SJCRH30 (cell line): ENCODE measurements around the gene MAN2B2. TPM values are rescaled to one million over a fixed set of nuclear protein-coding genes. Genes with fewer than 3 reads are reported as not detected.
"Not testable (repeated sequence)": the region's sequence is repeated elsewhere in the genome, so short reads cannot be mapped to it uniquely, and the experiment has no call there.

Experiments used
- DNase-seq, 2 experiments: peaks; one replicate each; pipeline ENCODE4 v3.0.0-alpha.2; 2015 to 2020
- H3K27ac ChIP-seq: fragments of 250-450 bp; sonication (Bioruptor Pico); 2 replicates; pipeline ENCODE4 v1.5.1; 2020; ENCODE audit warnings: mild to moderate bottlenecking, moderate library complexity
- H3K27me3 ChIP-seq: fragments of 250-450 bp; sonication (Bioruptor Pico); 2 replicates; pipeline ENCODE4 v1.5.1; 2020; ENCODE audit warnings: mild to moderate bottlenecking, moderate library complexity
- H3K36me3 ChIP-seq: fragments of 250-450 bp; sonication (Bioruptor Pico); 2 replicates; pipeline ENCODE4 v1.5.1; 2020; ENCODE audit warnings: mild to moderate bottlenecking, moderate library complexity
- H3K4me1 ChIP-seq: fragments of 250-450 bp; sonication (Bioruptor Pico); 2 replicates; pipeline ENCODE4 v1.5.1; 2020; ENCODE audit warnings: mild to moderate bottlenecking, moderate library complexity
- H3K4me3 ChIP-seq: fragments of 250-450 bp; sonication (Bioruptor Pico); 2 replicates; pipeline ENCODE4 v1.5.1; 2020; ENCODE audit warnings: mild to moderate bottlenecking, moderate library complexity
- H3K9me3 ChIP-seq: fragments of 250-450 bp; sonication (Bioruptor Pico); replicated peaks from 2 replicates; pipeline ENCODE4 v1.5.1; 2020; ENCODE audit warnings: mild to moderate bottlenecking, moderate library complexity
- total RNA-seq: library from RNA; depleted of rRNA; stranded (reverse); fragments of >200 nt; shearing (Covaris generic); gene quantifications from 2 replicates; pipeline ENCODE4 v1.2.3, GENCODE V29; 2014

MAN2B2 gene
- total RNA-seq, 1 experiment from 2014 or later: 9.1 TPM

- no peak overlapping the region for H3K27ac ChIP-seq
- DNase-seq: no peak
- no peak overlapping the region for H3K4me3 ChIP-seq
- H3K27me3 ChIP-seq: no peaks in the 10 kb centered on the region
- H3K36me3 ChIP-seq: 0 out of 2 replicates have a peak, but pooled peaks cover 3% of the 10 kb centered on the region
- H3K4me1 ChIP-seq: no peaks in the 10 kb centered on the region
- no peaks in the 10 kb centered on the region for H3K9me3 ChIP-seq
Measured at GRCh38 chr4:6618386-6619115, 43.6 kb downstream of the MAN2B2 start.

- no peak overlapping the region for H3K27ac ChIP-seq
- H3K4me1 ChIP-seq: no peaks in the 10 kb centered on the region
- DNase-seq: no peak
- no peak overlapping the region for H3K4me3 ChIP-seq
- no peaks in the 10 kb centered on the region for H3K27me3 ChIP-seq
- H3K9me3 ChIP-seq: no peaks in the 10 kb centered on the region
- 0 out of 2 replicates have a peak, but pooled peaks cover 3% of the 10 kb centered on the region for H3K36me3 ChIP-seq
Measured at GRCh38 chr4:6619116-6619465, 44.1 kb downstream of the MAN2B2 start.

GRCh38 chr4:6619466-6620255 is 44.7 kb downstream of the MAN2B2 start:
- Histone ChIP-seq H3K9me3 (no peaks in the 10 kb centered on the region), H3K4me1 (no peaks in the 10 kb centered on the region), H3K4me3 (no peak overlapping the region), H3K27me3 (no peaks in the 10 kb centered on the region), H3K36me3 (0 out of 2 replicates have a peak, but pooled peaks cover 3% of the 10 kb centered on the region), H3K27ac (no peak overlapping the region)
- DNase-seq: no peak

- Histone ChIP-seq H3K27ac (no peak overlapping the region), H3K4me1 (no peaks in the 10 kb centered on the region), H3K9me3 (no peaks in the 10 kb centered on the region), H3K27me3 (no peaks in the 10 kb centered on the region), H3K36me3 (0 out of 2 replicates have a peak, but pooled peaks cover 3% of the 10 kb centered on the region), H3K4me3 (no peak overlapping the region)
- DNase-seq: no peak
Measured at GRCh38 chr4:6620296-6620695, 45.3 kb downstream of the MAN2B2 start.

- no peak for DNase-seq
- Histone ChIP-seq H3K27me3 (no peaks in the 10 kb centered on the region), H3K4me1 (no peaks in the 10 kb centered on the region), H3K36me3 (0 out of 2 replicates have a peak, but pooled peaks cover 3% of the 10 kb centered on the region), H3K27ac (no peak overlapping the region), H3K4me3 (no peak overlapping the region), H3K9me3 (no peaks in the 10 kb centered on the region)
Measured at GRCh38 chr4:6620891-6621555, 46.0 kb downstream of the MAN2B2 start.

GRCh38 chr4:6621556-6621927 is 46.6 kb downstream of the MAN2B2 start:
- no peak for DNase-seq
- H3K4me3 ChIP-seq: no peak overlapping the region
- H3K9me3 ChIP-seq: no peaks in the 10 kb centered on the region
- H3K27me3 ChIP-seq: no peaks in the 10 kb centered on the region
- H3K36me3 ChIP-seq: no peaks in the 10 kb centered on the region
- no peaks in the 10 kb centered on the region for H3K4me1 ChIP-seq
- no peak overlapping the region for H3K27ac ChIP-seq

- Histone ChIP-seq H3K36me3 (no peaks in the 10 kb centered on the region), H3K27ac (no peak overlapping the region), H3K4me1 (no peaks in the 10 kb centered on the region), H3K27me3 (no peaks in the 10 kb centered on the region), H3K9me3 (no peaks in the 10 kb centered on the region), H3K4me3 (no peak overlapping the region)
- no peak for DNase-seq
Measured at GRCh38 chr4:6622744-6623143, 47.8 kb downstream of the MAN2B2 start.

- H3K27ac ChIP-seq: no peak overlapping the region
- no peak overlapping the region for H3K4me3 ChIP-seq
- DNase-seq: no peak
- no peaks in the 10 kb centered on the region for H3K9me3 ChIP-seq
- no peaks in the 10 kb centered on the region for H3K4me1 ChIP-seq
- no peaks in the 10 kb centered on the region for H3K36me3 ChIP-seq
- H3K27me3 ChIP-seq: no peaks in the 10 kb centered on the region
Measured at GRCh38 chr4:6625256-6625655, 50.3 kb downstream of the MAN2B2 start.

GRCh38 chr4:6626066-6626465 is 51.1 kb downstream of the MAN2B2 start:
- Histone ChIP-seq H3K27ac (no peak overlapping the region), H3K4me3 (no peak overlapping the region), H3K27me3 (no peaks in the 10 kb centered on the region), H3K4me1 (no peaks in the 10 kb centered on the region), H3K9me3 (no peaks in the 10 kb centered on the region), H3K36me3 (no peaks in the 10 kb centered on the region)
- DNase-seq: no peak

GRCh38 chr4:6627832-6628231 is 52.8 kb downstream of the MAN2B2 start:
- Histone ChIP-seq H3K4me1 (no peaks in the 10 kb centered on the region), H3K4me3 (no peak overlapping the region), H3K9me3 (no peaks in the 10 kb centered on the region), H3K36me3 (no peaks in the 10 kb centered on the region), H3K27ac (no peak overlapping the region), H3K27me3 (no peaks in the 10 kb centered on the region)
- DNase-seq: no peak

- not testable (repeated sequence) for H3K4me1 ChIP-seq, DNase-seq, H3K27me3 ChIP-seq, H3K9me3 ChIP-seq, H3K4me3 ChIP-seq, H3K36me3 ChIP-seq, H3K27ac ChIP-seq
Measured at GRCh38 chr4:6628484-6628883, 53.5 kb downstream of the MAN2B2 start.

GRCh38 chr4:6632125-6632524 is 57.1 kb downstream of the MAN2B2 start:
- H3K36me3 ChIP-seq: no peaks in the 10 kb centered on the region
- no peak overlapping the region for H3K27ac ChIP-seq
- no peak for DNase-seq
- H3K4me3 ChIP-seq: no peak overlapping the region
- no peaks in the 10 kb centered on the region for H3K27me3 ChIP-seq
- no peaks in the 10 kb centered on the region for H3K4me1 ChIP-seq
- H3K9me3 ChIP-seq: no peaks in the 10 kb centered on the region

- peak in 1 of 2 experiments; percentile 27 for DNase-seq
- no peak overlapping the region for H3K27ac ChIP-seq
Measured at GRCh38 chr4:6633091-6633906, 58.3 kb downstream of the MAN2B2 start.

GRCh38 chr4:6634746-6635145 is 59.8 kb downstream of the MAN2B2 start:
- Histone ChIP-seq H3K4me1 (no peaks in the 10 kb centered on the region), H3K27me3 (no peaks in the 10 kb centered on the region), H3K36me3 (no peaks in the 10 kb centered on the region), H3K9me3 (no peaks in the 10 kb centered on the region), H3K27ac (no peak overlapping the region), H3K4me3 (no peak overlapping the region)
- no peak for DNase-seq

More at GRCh38 chr4:6633091-6633906, 58.3 kb downstream of the MAN2B2 start:
- H3K9me3 ChIP-seq: no peaks in the 10 kb centered on the region
- H3K27me3 ChIP-seq: no peaks in the 10 kb centered on the region
- H3K36me3 ChIP-seq: no peaks in the 10 kb centered on the region
- H3K4me1 ChIP-seq: no peaks in the 10 kb centered on the region
- H3K4me3 ChIP-seq: no peak overlapping the region
